Osteoblast (primary cell): ENCODE data around the gene NDUFA7. TPM values are rescaled to one million over a fixed set of nuclear protein-coding genes. Genes with fewer than 3 reads are reported as not detected.

ENCODE experiments used
- DNase-seq: peaks from one replicate; pipeline ENCODE4 v3.0.0; 2011; ENCODE audit warnings: low spot score, mixed read lengths; ENCODE audit not compliant: insufficient read length; ENCODE audit errors: missing footprints
- H2AFZ ChIP-seq: 2 replicates; pipeline ENCODE4 v1.6.0; 2011; ENCODE audit warnings: mild to moderate bottlenecking, low read length
- H3K27ac ChIP-seq: 2 replicates; pipeline ENCODE4 v1.5.1; 2011; ENCODE audit warnings: mild to moderate bottlenecking, low read depth, low read length, moderate library complexity
- H3K27me3 ChIP-seq: 2 replicates; pipeline ENCODE4 v1.6.0; 2012; ENCODE audit warnings: mild to moderate bottlenecking, control low read depth, inconsistent platforms, low read length, moderate library complexity; ENCODE audit not compliant: insufficient read depth
- H3K36me3 ChIP-seq: 2 replicates; pipeline ENCODE4 v1.5.1; 2011; ENCODE audit warnings: mild to moderate bottlenecking, low read length, control low read depth, moderate library complexity; ENCODE audit not compliant: insufficient read depth
- H3K4me1 ChIP-seq: 2 replicates; pipeline ENCODE4 v1.5.1; 2011; ENCODE audit warnings: mild to moderate bottlenecking, low read length, control low read depth, moderate library complexity; ENCODE audit not compliant: insufficient read depth
- H3K4me2 ChIP-seq: 2 replicates; pipeline ENCODE4 v1.6.0; 2011; ENCODE audit warnings: mild to moderate bottlenecking, low read length; ENCODE audit not compliant: insufficient read depth
- H3K4me3 ChIP-seq: fragments of 200-600 bp; sonication (generic); 3 replicates; pipeline ENCODE4 v1.5.1; 2012; ENCODE audit warnings: mild to moderate bottlenecking, low read length, inconsistent platforms; ENCODE audit not compliant: insufficient read depth
- H3K79me2 ChIP-seq: 2 replicates; pipeline ENCODE4 v1.6.0; 2012; ENCODE audit warnings: mild to moderate bottlenecking, low read length, control low read depth, inconsistent platforms; ENCODE audit not compliant: insufficient read depth
- H3K9me3 ChIP-seq: 2 replicates; pipeline ENCODE4 v1.5.1; 2011; ENCODE audit warnings: low read depth, low read length, control low read depth
- H4K20me1 ChIP-seq: 2 replicates; pipeline ENCODE4 v1.6.0; 2012; ENCODE audit warnings: mild to moderate bottlenecking, low read length, control low read depth; ENCODE audit not compliant: insufficient read depth
- CTCF ChIP-seq: IDR thresholded peaks from 2 replicates; pipeline ENCODE4 v1.5.1; 2011; ENCODE audit warnings: mild to moderate bottlenecking, low read depth, low read length, moderate library complexity; ENCODE audit errors: extremely low read depth
- total RNA-seq: library from RNA; depleted of rRNA; stranded (reverse); fragments of >200 nt; gene quantifications from 2 replicates; pipeline ENCODE4 v1.2.3, GENCODE V29; 2012

Gene NDUFA7
- total RNA-seq, 1 donor, result 9.0 TPM

- no peak for DNase-seq
- H4K20me1 ChIP-seq, result no peaks in the 10 kb centered on the region
- no peaks in the 10 kb centered on the region for H3K9me3 ChIP-seq
- H3K36me3 ChIP-seq, result peaks cover 21% of the 10 kb centered on the region
- no peak overlapping the region for H2AFZ ChIP-seq
- H3K4me2 ChIP-seq, result peak overlapping the region; percentile 87
- H3K27ac ChIP-seq, result no peak overlapping the region
- peaks cover 14% of the 10 kb centered on the region for H3K4me1 ChIP-seq
- H3K27me3 ChIP-seq, result no peaks in the 10 kb centered on the region
- peak overlapping the region; percentile 75 for H3K4me3 ChIP-seq
- no peaks in the 10 kb centered on the region for H3K79me2 ChIP-seq
- TF ChIP-seq CTCF, result no peak
Observed at GRCh38 chr19:8308891-8309291, 12.3 kb downstream of the NDUFA7 start.

DNA sequence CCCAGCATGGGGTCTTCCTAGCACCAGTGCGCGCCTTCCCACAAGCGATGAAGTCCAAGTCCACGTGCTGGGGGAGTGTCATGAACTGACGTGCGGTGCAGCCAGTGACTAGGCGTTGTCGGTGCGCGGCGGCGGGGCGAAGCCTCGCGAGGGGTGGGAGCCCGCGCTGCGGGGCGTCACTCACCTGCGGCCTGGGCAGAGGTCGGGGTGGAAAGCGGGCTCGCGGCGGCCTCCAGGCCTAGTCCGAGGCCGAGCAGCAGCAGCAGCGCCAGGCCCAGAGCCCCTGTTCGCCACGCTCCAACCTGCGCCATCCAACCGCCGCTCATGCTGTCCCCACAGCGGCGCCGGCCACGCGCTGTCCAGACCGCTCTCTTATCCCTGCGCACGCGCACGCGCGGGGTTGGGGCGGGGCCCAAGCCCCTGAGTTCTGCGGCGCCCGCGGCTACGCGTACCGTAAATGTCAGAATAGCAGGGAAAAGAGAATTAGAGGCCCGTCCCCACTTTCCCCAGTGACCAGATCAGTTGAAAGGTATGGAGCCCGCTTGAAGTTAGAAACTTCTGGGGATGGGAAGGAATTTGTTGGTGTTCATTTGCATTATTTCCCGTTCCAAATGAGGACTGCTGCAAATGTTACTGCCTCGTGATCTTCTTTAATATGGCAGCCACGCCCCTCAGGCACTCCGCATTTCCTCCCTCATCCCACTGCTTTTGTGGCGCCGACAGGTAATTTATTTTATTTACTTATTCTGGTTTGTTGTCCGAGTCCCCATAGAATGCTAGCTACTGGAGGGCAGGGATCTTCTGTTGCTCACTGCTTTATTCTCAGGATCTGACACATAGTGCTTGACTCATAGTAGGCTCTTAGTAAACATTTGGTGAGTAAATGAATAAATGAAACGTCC is 13.0 kb downstream of the NDUFA7 start, which contains the start of gene CD320:
CD320 (minus strand) TSS at position 394 of the 902 bp plus-strand sequence; CDS start at position 326, 68 bp downstream.
- Histone ChIP-seq H3K79me2 (no peaks in the 10 kb centered on the region), H3K9me3 (no peaks in the 10 kb centered on the region), H3K27me3 (no peaks in the 10 kb centered on the region), H3K36me3 (peaks cover 17% of the 10 kb centered on the region), H4K20me1 (no peaks in the 10 kb centered on the region), H3K27ac (peak within 1 kb of the TSS; percentile 46), H3K4me1 (peaks cover 14% of the 10 kb centered on the region), H3K4me3 (peak within 1 kb of the TSS; percentile 75), H3K4me2 (peak within 1 kb of the TSS; percentile 87), H2AFZ (peak within 1 kb of the TSS; percentile 88)
- TF ChIP-seq CTCF, result no peak
- peak; percentile 99 for DNase-seq

- H3K27me3 ChIP-seq, result no peaks in the 10 kb centered on the region
- peak; percentile 72 for DNase-seq
- H3K4me1 ChIP-seq, result peaks cover 14% of the 10 kb centered on the region
- H2AFZ ChIP-seq, result peak overlapping the region; percentile 88
- no peaks in the 10 kb centered on the region for H3K9me3 ChIP-seq
- H3K4me2 ChIP-seq, result peak overlapping the region; percentile 87
- peak overlapping the region; percentile 75 for H3K4me3 ChIP-seq
- no peaks in the 10 kb centered on the region for H3K79me2 ChIP-seq
- H3K36me3 ChIP-seq, result peaks cover 17% of the 10 kb centered on the region
- no peak for TF ChIP-seq CTCF
- no peaks in the 10 kb centered on the region for H4K20me1 ChIP-seq
- peak overlapping the region; percentile 46 for H3K27ac ChIP-seq
Observed at GRCh38 chr19:8307400-8307964, 13.7 kb downstream of the NDUFA7 start.
